Lower lobe of right lung (tissue), 2 donors: ENCODE measurements around the gene TCF7L2. TPM values are rescaled to one million over a fixed set of nuclear protein-coding genes. Genes with fewer than 3 reads are reported as not detected.

Experiments used
- ATAC-seq, 2 donors: fragments of 200-7000 bp; cut with Tn5 transposase; one replicate each; pipeline ENCODE4 v1.9.1; 2020 to 2022; ENCODE audit warnings: mild to moderate bottlenecking in 2 of 2, moderate library complexity in 2 of 2
- DNase-seq: peaks from one replicate; pipeline ENCODE4 v3.0.0-alpha.2; 2020
- H3K27ac ChIP-seq: fragments of 200-600 bp; one replicate; pipeline ENCODE4 v1.8.0; 2022
- H3K27me3 ChIP-seq: fragments of 200-600 bp; one replicate; pipeline ENCODE4 v1.8.0; 2022; ENCODE audit warnings: low read depth
- H3K36me3 ChIP-seq: fragments of 200-600 bp; one replicate; pipeline ENCODE4 v1.8.0; 2022; ENCODE audit warnings: mild to moderate bottlenecking
- H3K4me1 ChIP-seq: fragments of 200-600 bp; one replicate; pipeline ENCODE4 v1.8.0; 2022
- H3K4me3 ChIP-seq: fragments of 200-600 bp; one replicate; pipeline ENCODE4 v1.8.0; 2022; ENCODE audit warnings: mild to moderate bottlenecking
- H3K9me3 ChIP-seq: fragments of 200-600 bp; one replicate; pipeline ENCODE4 v1.8.0; 2022
- CTCF ChIP-seq: fragments of 200-600 bp; IDR thresholded peaks from one replicate; pipeline ENCODE4 v1.8.0; 2022; ENCODE audit warnings: antibody characterized with exemption, mild to moderate bottlenecking
- intact Hi-C: fragments of 100-400 bp; cut with DNase I; formaldehyde crosslinking; loops from one replicate; pipeline ENCODE4 v1.11.0; 2022
- total RNA-seq: library from RNA; stranded (reverse); fragmentation: NEBNext Ultra II Directional; extraction: Animal tissue kit (Norgen Biotek cat#: 25700); gene quantifications from one replicate; pipeline ENCODE4 v1.2.1, GENCODE V29; 2021
- donor health status: DM: no; HTN: yes; CAD: no; lungs with severe emphysema.

Gene TCF7L2
- total RNA-seq, 1 donor from 2014 or later, result 71.2 TPM

GRCh38 chr10:113093188-113094113 lies 143.4 kb downstream of the TCF7L2 start:
- Histone ChIP-seq H3K27me3 (no peaks in the 10 kb centered on the region), H3K4me1 (peaks cover 51% of the 10 kb centered on the region), H3K36me3 (peaks cover 7% of the 10 kb centered on the region), H3K9me3 (no peaks in the 10 kb centered on the region), H3K27ac (peak overlapping the region; percentile 57), H3K4me3 (no peak overlapping the region)
- peak in 1 of 2 donors; percentile 46 for ATAC-seq
- DNase-seq, result no peak
- intact Hi-C loops, result no loop called here
- no peak for TF ChIP-seq CTCF

- peaks cover 50% of the 10 kb centered on the region for H3K4me1 ChIP-seq
- intact Hi-C loops, result no loop called here
- ATAC-seq, result peak; percentile 67 to 71
Measured at GRCh38 chr10:113094114-113094486, 144.1 kb downstream of the TCF7L2 start.

GRCh38 chr10:113095419-113096127 lies 145.5 kb downstream of the TCF7L2 start:
- no peak overlapping the region for H3K4me3 ChIP-seq
- H3K36me3 ChIP-seq, result peaks cover 6% of the 10 kb centered on the region
- H3K27me3 ChIP-seq, result no peaks in the 10 kb centered on the region
- H3K27ac ChIP-seq, result no peak overlapping the region
- no peak for TF ChIP-seq CTCF
- no peaks in the 10 kb centered on the region for H3K9me3 ChIP-seq
- H3K4me1 ChIP-seq, result peaks cover 61% of the 10 kb centered on the region
- no peak for ATAC-seq
- intact Hi-C loops, result no loop called here
- DNase-seq, result no peak

More at GRCh38 chr10:113094114-113094486, 144.1 kb downstream of the TCF7L2 start:
- no peaks in the 10 kb centered on the region for H3K9me3 ChIP-seq
- TF ChIP-seq CTCF, result no peak
- H3K4me3 ChIP-seq, result no peak overlapping the region
- peak overlapping the region; percentile 57 for H3K27ac ChIP-seq
- H3K27me3 ChIP-seq, result no peaks in the 10 kb centered on the region
- H3K36me3 ChIP-seq, result peaks cover 7% of the 10 kb centered on the region
- no peak for DNase-seq

- H3K36me3 ChIP-seq, result no peaks in the 10 kb centered on the region
- no peaks in the 10 kb centered on the region for H3K27me3 ChIP-seq
- H3K9me3 ChIP-seq, result no peaks in the 10 kb centered on the region
- DNase-seq (no peak), ATAC-seq (no peak)
- peaks cover 61% of the 10 kb centered on the region for H3K4me1 ChIP-seq
- H3K4me3 ChIP-seq, result no peak overlapping the region
- no peak overlapping the region for H3K27ac ChIP-seq
- TF ChIP-seq CTCF, result no peak
- intact Hi-C loops, result no loop called here
Measured at GRCh38 chr10:113096128-113096996, 146.3 kb downstream of the TCF7L2 start.

- intact Hi-C loops, result no loop called here
- Histone ChIP-seq H3K4me3 (no peak overlapping the region), H3K4me1 (peaks cover 61% of the 10 kb centered on the region), H3K9me3 (no peaks in the 10 kb centered on the region), H3K27ac (no peak overlapping the region), H3K27me3 (no peaks in the 10 kb centered on the region), H3K36me3 (no peaks in the 10 kb centered on the region)
- DNase-seq, result no peak
- ATAC-seq, result no peak
- no peak for TF ChIP-seq CTCF
Measured at GRCh38 chr10:113097036-113097435, 147.0 kb downstream of the TCF7L2 start.
